Suprapubic skin (tissue), 4 donors: Measurements from ENCODE around the gene BACH1. TPM values are rescaled to one million over a fixed set of nuclear protein-coding genes. Genes with fewer than 3 reads are reported as not detected.
A peak's percentile ranks its signal among the peaks of the same experiment; 100 is the strongest.

Experiments used
- DNase-seq, 2 donors: peaks; one replicate each; pipeline ENCODE4 v3.0.0-alpha.2; 2019; ENCODE audit warnings: low spot score in 2 of 2
- H3K27ac ChIP-seq: fragments of 200-600 bp; sonication (generic); one replicate; pipeline ENCODE4 v1.5.1; 2019
- H3K27me3 ChIP-seq: fragments of 200-600 bp; sonication (generic); one replicate; pipeline ENCODE4 v1.5.1; 2019
- H3K36me3 ChIP-seq: fragments of 200-600 bp; sonication (generic); one replicate; pipeline ENCODE4 v1.5.1; 2019
- H3K4me1 ChIP-seq: fragments of 200-600 bp; sonication (generic); one replicate; pipeline ENCODE4 v1.5.1; 2019
- H3K4me3 ChIP-seq: fragments of 200-600 bp; sonication (generic); one replicate; pipeline ENCODE4 v1.5.1; 2019; ENCODE audit warnings: mild to moderate bottlenecking
- H3K9me3 ChIP-seq: fragments of 200-600 bp; sonication (generic); one replicate; pipeline ENCODE4 v1.5.1; 2019
- EP300 ChIP-seq: sonication (generic); formaldehyde crosslinking; IDR thresholded peaks from one replicate; pipeline ENCODE4 v1.6.1; 2017; ENCODE audit warnings: antibody characterized with exemption
- POLR2A ChIP-seq, 2 donors: fragments of 450-650 bp; IDR thresholded peaks; one replicate each; pipeline ENCODE4 v1.6.1; 2017; ENCODE audit warnings: antibody characterized with exemption in 2 of 2, mild to moderate bottlenecking in 2 of 2, moderate library complexity in 2 of 2
- POLR2AphosphoS5 ChIP-seq, 3 donors: sonication (generic); formaldehyde crosslinking; IDR thresholded peaks; one replicate each; pipeline ENCODE4 v1.6.1; 2017; ENCODE audit warnings: antibody characterized with exemption in 3 of 3
- WGBS: methylation state at CpG from one replicate; pipeline ENCODE4 v1.1.5; 2018; 5-methylcytosine and 5-hydroxymethylcytosine counted together
- total RNA-seq, 4 donors: library from RNA; depleted of rRNA; stranded (reverse); fragments of >200 nt; gene quantifications; one replicate each; pipeline ENCODE4 v1.1.0, GENCODE V29; 2016
- TF ChIP-seq, protein P1 (sequence below), 2 donors: fragments of 200-600 bp in 1 of 2; fragments of 450-650 bp in 1 of 2; sonication (generic) in 1 of 2; IDR thresholded peaks; one replicate each; pipeline ENCODE4 v1.5.1; 2016 to 2019; ENCODE audit warnings: antibody characterized with exemption in 2 of 2, mild to moderate bottlenecking in 1 of 2, moderate library complexity in 1 of 2

Gene BACH1
- total RNA-seq, 4 donors from 2014 or later: 78.7 to 89.6 (median 84.0) TPM

GRCh38 chr21:29342363-29342957, 43.7 kb downstream of the BACH1 start:
- Histone ChIP-seq H3K36me3 (peaks cover 7% of the 10 kb centered on the region), H3K27ac (no peak overlapping the region), H3K4me3 (no peak overlapping the region), H3K9me3 (no peaks in the 10 kb centered on the region), H3K4me1 (peaks cover 18% of the 10 kb centered on the region), H3K27me3 (no peaks in the 10 kb centered on the region)
- peak in 1 of 2 donors; percentile 82 for DNase-seq
- WGBS: 49% methylated on average over 9 of the region's 9 CpGs
- TF ChIP-seq EP300: no peak
- no peak for TF ChIP-seq POLR2AphosphoS5 (IDR thresholded peaks at IDR 0.05)
- no peak for TF ChIP-seq POLR2A (IDR thresholded peaks at IDR 0.05)
- TF ChIP-seq, protein P1, sequence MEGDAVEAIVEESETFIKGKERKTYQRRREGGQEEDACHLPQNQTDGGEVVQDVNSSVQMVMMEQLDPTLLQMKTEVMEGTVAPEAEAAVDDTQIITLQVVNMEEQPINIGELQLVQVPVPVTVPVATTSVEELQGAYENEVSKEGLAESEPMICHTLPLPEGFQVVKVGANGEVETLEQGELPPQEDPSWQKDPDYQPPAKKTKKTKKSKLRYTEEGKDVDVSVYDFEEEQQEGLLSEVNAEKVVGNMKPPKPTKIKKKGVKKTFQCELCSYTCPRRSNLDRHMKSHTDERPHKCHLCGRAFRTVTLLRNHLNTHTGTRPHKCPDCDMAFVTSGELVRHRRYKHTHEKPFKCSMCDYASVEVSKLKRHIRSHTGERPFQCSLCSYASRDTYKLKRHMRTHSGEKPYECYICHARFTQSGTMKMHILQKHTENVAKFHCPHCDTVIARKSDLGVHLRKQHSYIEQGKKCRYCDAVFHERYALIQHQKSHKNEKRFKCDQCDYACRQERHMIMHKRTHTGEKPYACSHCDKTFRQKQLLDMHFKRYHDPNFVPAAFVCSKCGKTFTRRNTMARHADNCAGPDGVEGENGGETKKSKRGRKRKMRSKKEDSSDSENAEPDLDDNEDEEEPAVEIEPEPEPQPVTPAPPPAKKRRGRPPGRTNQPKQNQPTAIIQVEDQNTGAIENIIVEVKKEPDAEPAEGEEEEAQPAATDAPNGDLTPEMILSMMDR (IDR thresholded peaks at IDR 0.05): no peak

DNA sequence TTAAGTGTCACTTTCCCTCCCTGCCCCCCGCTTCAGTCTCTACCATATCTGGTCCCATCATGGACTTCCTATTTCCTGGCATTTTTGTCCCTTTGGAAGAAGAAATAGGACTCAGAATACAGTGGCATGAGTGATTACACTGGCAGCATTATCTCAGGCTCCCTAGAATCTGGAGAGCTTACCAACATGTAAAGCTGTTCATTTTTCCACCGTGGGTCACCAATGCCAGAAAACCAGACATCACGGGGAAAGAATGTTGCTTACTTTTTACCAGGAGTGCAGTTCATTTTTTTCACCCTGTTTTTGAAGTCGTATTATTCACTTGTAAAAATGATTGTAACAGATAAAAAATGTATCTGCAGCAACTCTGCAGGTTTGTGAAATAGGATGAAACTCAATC, 44.8 kb downstream of the BACH1 start:
- TF ChIP-seq POLR2AphosphoS5 (IDR thresholded peaks at IDR 0.05) (no peak), EP300 (no peak), POLR2A (IDR thresholded peaks at IDR 0.05) (no peak)
- TF ChIP-seq, protein P1 (IDR thresholded peaks at IDR 0.05): no peak
- Histone ChIP-seq H3K36me3 (peaks cover 5% of the 10 kb centered on the region), H3K27ac (no peak overlapping the region), H3K4me1 (peaks cover 18% of the 10 kb centered on the region), H3K9me3 (no peaks in the 10 kb centered on the region), H3K27me3 (no peaks in the 10 kb centered on the region), H3K4me3 (no peak overlapping the region)
- 87% methylated on average over 4 of the region's 4 CpGs for WGBS
- no peak for DNase-seq

GRCh38 chr21:29346281-29346680, 47.6 kb downstream of the BACH1 start:
- no peaks in the 10 kb centered on the region for H3K27me3 ChIP-seq
- no peak overlapping the region for H3K27ac ChIP-seq
- DNase-seq: no peak
- H3K9me3 ChIP-seq: no peaks in the 10 kb centered on the region
- 100% methylated on average over 3 of the region's 3 CpGs for WGBS
- H3K4me3 ChIP-seq: no peak overlapping the region
- H3K4me1 ChIP-seq: peaks cover 21% of the 10 kb centered on the region
- H3K36me3 ChIP-seq: peaks cover 5% of the 10 kb centered on the region
- no peak for TF ChIP-seq POLR2A (IDR thresholded peaks at IDR 0.05)
- TF ChIP-seq, protein P1 (IDR thresholded peaks at IDR 0.05): no peak
- no peak for TF ChIP-seq POLR2AphosphoS5 (IDR thresholded peaks at IDR 0.05)
- no peak for TF ChIP-seq EP300

- no peaks in the 10 kb centered on the region for H3K27me3 ChIP-seq
- peaks cover 20% of the 10 kb centered on the region for H3K4me1 ChIP-seq
- TF ChIP-seq POLR2A (IDR thresholded peaks at IDR 0.05) (no peak), EP300 (no peak), POLR2AphosphoS5 (IDR thresholded peaks at IDR 0.05) (no peak)
- TF ChIP-seq, protein P1 (IDR thresholded peaks at IDR 0.05): no peak
- no peak for DNase-seq
- no peak overlapping the region for H3K4me3 ChIP-seq
- WGBS: 95% methylated on average over 4 of the region's 4 CpGs
- H3K9me3 ChIP-seq: no peaks in the 10 kb centered on the region
- no peak overlapping the region for H3K27ac ChIP-seq
- H3K36me3 ChIP-seq: peaks cover 5% of the 10 kb centered on the region
Measured at GRCh38 chr21:29346771-29347170, 48.0 kb downstream of the BACH1 start.

DNA sequence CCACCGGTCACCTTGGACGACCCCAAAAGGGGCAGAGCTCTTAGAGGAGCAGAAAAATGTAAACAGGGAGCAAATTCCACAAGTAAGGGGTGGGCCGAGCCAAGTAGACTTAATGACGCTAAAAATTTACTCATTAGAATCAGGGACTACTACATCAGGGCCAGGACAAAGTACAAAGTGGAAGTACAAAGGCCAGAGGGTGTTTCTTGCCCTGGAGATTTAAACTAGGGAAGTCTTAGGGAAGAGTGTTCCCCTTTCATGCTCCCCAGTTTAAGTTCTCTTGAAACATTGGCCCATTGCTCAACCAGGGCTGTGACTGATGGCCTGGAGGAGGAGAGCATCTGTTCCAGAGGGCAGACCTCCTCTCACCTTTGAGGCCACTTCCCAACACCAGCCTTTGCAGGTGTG, 48.6 kb downstream of the BACH1 start:
- H3K27me3 ChIP-seq: no peaks in the 10 kb centered on the region
- no peak overlapping the region for H3K4me3 ChIP-seq
- no peak for DNase-seq
- WGBS: 79% methylated on average over 4 of the region's 4 CpGs
- no peak overlapping the region for H3K27ac ChIP-seq
- H3K4me1 ChIP-seq: peaks cover 15% of the 10 kb centered on the region
- peaks cover 4% of the 10 kb centered on the region for H3K36me3 ChIP-seq
- no peaks in the 10 kb centered on the region for H3K9me3 ChIP-seq
- no peak for TF ChIP-seq POLR2A (IDR thresholded peaks at IDR 0.05)
- TF ChIP-seq POLR2AphosphoS5 (IDR thresholded peaks at IDR 0.05): no peak
- TF ChIP-seq EP300: no peak
- TF ChIP-seq, protein P1 (IDR thresholded peaks at IDR 0.05): no peak
